SKM-1 (cell line): Measurements from ENCODE around the gene DAPK2.
"Not testable (repeated sequence)": the region's sequence is repeated elsewhere in the genome, so short reads cannot be mapped to it uniquely, and the experiment has no call there.

Experiments
- DNase-seq: peaks from one replicate; lab custom pipeline; 2025; ENCODE audit not compliant: unreplicated experiment; lab: John Stamatoyannopoulos, UW

The DAPK2 gene

DNA sequence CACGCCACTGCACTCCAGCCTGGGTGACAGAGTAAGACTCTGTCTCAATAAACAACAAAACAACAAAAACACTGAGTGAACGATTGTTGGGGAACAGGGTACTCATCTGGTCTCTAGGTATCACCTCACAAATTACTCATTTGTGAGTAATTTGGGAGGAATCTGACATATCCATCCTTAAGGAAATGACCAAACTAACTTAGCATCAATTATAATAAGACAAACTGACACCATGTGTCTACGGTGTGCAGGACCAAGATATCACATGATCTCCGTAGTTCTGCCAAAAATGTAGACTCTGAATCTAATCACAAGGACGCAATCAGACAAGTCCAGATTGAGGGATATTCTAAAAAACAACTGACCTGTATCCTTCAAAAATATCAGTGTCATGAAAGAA, 12.0 kb upstream of the DAPK2 start:
- DNase-seq: no peak

DNA sequence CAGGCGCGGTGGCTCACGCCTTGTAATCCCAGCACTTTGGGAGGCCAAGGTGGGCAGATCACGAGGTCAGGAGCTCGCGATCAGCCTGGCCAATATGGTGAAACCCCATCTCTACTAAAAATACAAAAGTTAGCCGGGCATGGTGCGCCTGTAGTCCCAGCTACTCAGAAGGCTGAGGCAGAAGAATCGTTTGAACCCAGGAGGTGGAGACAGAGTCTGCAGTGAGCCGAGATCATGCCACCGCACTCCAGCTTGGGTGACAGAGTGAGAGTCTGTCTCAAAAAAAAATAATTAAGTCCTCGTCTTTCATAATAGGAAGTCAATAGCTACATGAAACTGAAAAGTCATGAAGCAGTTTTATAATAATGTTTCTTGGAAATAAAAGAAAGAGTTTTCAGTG, 7.4 kb upstream of the DAPK2 start:
- not testable (repeated sequence) for DNase-seq

DNA sequence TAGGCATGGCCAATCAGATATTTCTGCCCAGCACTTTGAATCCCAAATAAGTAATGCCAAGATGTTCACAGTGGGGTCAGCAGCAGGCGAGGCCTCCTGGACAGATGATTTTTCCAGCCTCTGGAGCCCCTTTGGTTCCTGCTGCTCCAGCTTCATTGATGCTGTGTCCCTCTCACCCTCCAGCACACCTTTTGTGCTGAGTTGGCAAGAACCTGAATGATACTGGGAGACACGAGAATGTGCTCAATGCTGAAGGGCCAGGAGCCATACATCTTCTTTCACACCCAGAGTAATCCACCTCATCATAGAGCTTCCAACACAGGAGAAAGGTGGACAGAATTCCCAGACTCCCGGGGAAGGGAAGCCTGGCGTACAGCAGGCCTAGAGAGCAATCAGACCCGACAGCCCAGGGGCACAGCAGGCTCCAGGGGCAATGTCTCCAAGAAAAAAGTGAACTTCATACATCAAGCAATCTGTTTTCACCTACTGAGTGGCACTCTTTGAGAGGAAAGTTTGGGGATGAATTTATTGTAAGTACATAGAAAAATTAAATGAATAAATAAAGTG, 6.7 kb upstream of the DAPK2 start:
- no peak for DNase-seq

DNA sequence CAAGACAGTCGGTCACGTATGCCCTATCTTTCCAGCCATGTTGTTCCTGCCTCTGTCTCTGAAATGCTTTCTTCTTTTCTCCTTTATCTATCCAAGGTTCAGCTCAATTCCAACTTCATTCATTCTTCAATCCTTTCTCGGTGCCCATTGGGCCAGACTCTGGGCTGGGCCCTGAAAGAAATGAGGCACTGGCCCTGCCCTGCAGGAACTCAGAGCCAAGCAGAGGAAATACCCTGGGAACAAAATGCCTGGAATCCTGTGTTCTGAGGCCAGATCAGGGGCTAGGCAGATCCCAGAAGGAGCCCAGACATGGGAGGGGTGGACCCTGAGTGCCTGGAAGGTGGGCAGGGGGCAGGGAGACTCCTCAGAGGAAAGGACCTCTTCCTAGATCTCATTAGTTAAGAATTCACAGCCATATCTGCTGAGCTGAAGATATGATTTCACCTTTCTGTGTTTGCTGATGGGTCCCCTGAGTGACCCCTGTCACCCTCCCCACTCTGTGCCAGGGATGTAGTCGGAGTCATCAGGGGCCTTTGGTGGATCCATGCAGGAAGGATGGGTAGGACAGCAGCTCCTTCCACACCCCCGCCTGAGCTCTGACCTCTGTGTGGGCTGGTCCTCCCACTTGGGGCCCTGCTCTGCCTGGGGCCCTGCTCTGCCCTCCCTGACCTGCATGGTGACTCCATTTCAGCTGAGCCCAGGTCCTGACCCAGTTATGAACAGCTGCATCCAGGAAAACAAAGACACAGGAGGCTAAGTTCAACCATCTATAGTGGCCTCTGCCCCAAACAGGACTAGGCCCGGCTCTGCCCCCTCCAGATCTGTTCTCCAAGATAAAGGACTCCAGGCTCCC, 5.3 kb upstream of the DAPK2 start:
- DNase-seq: no peak

DNA sequence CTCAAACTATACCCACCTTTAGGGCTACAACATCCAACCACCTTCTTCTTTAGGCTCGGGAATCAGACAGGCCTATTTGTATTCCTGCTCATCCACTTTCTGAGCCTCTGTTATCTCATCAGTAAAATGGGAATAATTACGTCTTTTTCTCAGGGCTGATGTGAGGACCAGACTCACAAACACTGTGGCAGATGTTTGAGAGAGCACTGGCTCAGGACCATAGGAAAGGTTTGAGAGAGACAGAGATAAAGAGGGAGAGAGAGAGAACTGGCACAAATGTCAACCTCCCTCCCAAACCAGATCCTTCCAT, 4.8 kb upstream of the DAPK2 start:
- DNase-seq: no peak

DNA sequence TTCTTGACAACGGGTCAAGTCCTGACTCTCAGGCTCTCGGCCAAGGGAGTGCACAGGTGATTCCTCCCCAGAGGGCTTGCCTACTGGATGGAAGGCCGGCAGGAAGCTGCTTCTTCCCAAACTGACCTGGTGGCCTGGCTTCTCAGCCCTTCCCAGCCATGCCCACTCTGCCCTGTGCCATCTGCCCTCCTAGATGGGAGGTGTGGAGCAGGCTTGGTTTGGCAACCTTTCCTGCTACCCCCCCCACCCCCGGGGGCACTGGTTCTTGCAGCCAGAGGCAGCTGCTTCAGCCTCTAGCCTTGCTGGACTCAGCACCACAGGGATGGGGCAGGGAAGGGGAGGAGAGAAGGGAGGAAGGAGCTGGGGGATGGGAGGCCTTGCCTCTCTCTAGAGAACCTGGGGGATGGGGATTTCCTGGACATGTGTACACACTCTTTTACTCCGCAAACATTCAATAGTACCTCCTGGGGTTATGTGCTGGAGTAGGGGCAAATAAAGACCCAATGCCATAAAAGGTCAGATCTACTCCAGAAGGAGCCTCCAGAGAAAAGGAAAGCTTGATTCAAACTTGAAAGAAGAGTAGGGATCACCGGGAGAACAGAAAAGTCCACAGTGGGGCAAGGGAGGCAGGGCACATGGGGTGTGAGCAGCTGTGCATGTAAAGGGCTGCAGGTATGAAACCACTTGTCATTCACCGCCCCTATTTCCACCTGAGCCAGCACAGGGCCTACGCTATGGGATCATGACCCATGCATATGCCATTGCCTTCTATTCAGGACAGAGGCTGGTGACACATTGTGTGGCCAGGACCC, 4.2 kb upstream of the DAPK2 start:
- DNase-seq: no peak

DNA sequence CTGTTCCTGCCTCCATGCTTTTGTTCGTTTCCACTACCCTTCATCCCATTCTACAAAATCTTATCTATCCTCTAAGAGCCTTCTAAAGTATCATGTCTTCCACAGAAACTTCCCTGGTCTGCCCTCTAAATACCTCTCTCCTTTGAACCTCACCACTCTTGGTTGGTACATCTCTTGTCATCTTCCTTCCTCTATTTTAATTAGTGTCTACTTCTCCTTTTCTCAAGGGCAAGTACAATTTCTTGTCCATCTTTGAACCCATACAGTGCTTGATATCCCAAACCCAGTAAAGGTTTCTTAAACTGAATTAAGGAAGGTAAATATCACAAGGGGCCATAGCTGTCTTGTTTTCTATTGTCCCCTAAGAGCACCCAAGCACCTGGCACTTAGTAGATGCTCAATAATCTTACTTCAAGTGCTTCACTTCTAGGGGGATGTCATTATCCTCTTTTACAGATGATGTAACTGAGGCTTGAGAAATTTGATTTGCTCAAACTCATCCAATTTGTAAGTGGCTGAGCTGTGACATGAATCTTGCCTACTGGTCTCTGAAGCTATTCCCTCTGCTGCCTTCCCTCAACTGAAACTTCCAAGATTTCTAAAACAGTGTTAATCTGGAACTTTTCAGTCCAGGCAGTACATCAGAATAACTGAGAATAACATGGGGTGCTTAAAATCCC, 2.6 kb upstream of the DAPK2 start:
- DNase-seq: peak; percentile 93

DNA sequence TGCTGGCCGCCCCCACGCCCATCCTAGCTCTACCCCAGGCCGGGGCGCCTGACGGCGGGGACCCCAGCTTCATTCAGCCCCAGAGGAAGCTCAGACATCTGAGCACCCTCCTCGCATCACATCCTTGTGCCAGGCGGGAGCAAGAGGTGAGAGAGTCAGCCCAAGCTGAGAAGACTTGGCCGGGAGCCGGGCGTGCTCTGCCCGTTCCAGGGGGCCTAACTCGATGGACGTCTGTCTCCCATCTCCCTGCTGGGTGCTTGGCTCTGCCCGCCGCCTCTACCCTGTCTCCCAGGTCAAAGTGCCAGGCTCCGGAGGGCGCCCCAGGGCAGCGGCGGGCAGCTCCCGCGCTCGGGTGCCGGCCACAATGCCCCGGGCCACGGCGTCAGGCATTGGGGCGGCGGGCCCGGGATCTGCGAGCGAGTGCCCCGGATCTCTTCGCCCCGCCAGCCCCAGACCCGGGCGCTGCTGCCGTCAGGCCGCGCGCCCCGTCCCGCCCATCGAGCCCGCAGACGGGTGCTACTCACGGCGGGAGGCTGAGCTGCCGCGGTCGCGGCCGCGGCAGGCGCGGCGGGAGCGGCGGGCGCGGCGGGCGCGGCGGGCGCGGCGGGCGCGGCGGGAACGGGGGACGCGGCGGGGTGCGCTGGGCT, 388 bp downstream of the DAPK2 start:
- DNase-seq: no peak

DNA sequence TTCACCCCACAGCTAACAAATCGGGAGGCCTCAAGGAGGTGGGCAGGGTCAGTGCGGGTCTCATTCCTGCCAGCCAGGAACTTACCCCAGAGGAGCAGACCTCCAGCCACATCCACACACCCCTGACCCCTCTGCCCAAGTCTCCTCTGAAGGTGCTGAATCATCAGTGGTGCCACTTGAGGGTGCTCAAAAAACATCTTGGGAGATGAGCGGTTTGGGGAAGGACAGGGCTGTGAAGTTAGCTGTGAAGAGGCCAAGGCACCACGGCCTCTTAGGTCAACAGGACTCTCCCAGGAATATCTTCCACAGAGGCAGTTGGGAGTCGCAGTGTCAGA, 1.2 kb downstream of the DAPK2 start:
- no peak for DNase-seq

DNA sequence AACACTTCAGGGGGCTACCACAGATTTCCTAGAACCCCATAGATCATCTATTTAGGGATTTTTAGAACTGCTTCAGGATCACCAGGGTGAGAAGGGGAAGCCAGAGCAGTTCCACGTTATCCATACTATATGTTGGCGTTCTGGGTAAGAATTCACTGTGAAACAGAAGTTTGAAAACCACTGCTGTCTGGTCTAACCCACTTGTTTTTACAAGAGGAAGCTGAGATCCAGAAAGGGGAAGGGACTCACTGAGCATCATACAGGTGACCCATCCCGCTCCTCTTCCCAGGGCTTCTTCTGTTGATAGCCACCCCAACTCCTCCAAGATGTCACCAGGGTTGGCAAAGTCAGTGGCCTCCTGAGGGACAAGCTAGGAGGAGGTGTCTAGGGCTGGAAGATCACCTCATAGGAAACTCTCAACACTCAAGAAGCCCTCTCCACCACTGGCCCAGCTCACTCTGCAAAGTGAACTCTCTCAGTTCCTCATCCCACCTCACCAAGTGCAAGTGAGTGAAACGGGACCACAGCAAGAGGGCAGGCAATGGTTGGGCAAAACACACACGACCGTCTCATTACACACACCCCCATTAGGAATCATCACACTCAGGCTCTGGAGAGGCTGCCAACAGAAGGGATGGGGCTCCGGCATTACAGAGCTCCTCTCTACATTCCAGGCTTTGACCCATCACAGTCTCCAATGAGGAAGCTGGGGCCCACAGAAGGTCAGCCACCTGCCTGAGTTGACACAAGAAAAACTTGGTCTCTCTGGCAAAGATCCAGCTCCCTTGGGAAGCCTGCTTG, 1.8 kb downstream of the DAPK2 start:
- peak; percentile 67 for DNase-seq

DNA sequence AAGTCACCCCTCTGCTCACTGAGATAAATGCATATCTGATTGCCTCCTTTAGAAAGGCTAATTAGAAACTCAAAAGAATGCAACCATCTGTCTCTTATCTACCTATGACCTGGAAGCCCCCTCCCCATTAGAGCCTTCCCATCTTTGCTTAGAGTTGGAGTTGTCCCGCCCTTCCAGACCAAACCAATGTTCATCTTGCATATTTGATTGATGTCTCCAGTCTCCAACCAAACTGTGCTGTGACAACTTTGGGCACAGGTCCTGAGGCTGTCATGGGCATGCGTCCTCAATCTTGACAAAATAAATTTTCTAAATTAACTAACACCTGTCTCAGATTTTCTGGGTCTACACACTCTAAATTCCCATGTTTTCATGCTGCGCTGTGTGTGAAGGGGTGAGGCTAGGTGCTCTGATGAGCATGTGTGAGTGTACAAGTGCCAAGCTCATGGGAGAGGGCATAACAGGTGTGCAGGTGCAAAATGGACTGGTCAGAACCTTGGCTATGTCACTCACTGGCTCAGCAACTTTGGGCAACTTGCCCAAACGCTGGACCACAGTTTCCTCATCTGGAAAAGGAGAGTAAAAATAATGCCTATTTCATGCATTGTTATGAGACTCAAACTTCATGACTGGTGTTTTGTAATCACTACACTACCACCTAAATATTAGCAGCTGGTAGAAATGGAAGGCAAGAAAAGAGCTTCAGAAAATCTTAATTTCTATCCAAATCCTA, 7.2 kb downstream of the DAPK2 start:
- no peak for DNase-seq

DNA sequence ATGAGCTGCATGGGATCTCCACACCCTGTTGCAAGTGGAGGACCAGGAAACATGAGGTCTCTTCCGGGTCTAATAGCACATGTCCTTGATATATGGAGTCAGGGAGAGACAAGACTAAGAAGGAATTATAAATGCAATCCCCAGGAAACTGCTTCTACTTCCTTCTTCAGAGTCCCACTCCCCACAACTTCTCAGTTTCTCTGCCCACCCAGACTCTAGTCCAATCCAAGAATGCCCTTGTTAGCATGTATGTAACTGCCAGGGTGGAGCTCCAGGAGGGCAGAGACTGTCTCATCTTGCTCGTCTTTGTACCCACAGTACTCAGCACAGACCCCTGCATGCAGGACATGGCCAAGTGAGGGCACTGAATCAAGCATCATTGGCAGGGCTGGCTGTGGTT, 8.3 kb downstream of the DAPK2 start:
- no peak for DNase-seq

DNA sequence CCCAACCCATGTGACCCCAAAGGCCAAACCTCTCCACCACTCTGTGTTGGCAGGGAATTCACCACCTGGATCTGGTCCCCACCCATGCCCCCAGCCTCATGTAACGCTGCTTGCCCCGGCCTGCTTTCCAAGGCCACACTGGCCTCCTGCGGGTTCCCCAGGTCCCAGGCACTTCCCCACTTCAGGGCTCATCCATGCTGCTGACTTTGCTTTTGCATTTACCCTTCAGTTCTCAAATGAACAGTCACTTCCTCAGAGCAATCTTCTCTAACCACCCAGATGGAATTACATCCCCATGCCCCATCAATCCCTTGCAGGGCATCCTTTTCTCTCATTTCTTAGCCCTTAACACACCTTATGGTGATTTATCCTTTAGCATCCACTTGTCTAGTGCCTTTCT, 9.2 kb downstream of the DAPK2 start:
- DNase-seq: no peak

DNA sequence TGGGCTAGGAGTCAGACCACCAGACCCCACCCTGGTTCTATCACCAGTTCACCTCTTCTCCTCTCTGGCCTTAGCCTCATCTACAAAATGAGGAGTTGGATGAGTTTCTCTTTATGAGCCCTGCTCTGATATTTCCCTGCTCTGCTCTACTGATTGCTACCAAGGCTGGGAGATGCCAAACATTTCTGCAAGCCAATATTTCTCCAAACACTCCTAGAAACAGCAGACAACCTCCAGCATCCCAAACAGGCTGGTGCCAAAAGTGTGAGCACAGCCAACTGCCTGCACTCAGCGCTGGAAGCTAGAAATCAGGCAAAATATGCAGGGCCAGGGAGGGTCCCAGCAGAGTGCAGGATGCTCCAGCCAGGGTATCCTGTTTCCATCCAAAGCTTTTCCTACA, 10.8 kb downstream of the DAPK2 start:
- no peak for DNase-seq

DNA sequence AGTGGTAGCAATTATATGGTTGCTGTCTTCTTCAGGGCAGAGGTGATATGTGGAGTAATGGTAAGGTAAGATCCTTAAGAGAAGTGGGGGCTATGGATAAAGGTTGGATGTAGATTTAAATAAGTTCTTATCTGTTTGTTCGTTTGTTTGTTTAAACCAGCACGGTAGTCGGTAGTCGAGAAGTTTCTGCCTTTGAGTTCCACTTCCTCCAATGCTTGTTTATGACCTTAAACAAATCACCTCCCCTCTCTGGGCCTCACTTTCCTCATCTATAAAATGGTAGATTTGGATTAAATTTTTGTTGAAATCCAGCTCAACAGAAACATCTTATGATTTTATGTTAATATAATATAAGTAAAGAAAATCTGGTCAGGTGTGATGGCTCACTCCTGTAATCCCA, 11.8 kb downstream of the DAPK2 start:
- no peak for DNase-seq

DNA sequence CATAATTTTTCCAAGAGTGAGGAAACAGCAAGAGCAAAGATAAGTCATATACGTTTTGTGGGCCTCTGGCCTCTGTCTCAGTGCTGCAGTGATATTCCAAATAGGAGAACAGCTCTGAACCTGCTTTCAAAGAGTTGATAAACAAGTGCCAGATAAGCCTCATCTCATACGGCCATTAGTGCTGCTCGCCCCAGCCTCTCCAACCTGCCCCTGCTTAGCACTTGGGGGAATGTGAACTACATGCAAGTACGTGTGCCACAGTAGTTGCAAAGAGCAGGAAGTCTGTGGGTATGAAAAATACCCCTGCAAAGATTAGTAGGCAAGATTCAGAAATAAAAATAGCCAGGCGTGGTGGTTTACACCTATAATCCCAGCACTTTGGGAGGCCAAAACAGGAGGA, 14.0 kb downstream of the DAPK2 start:
- no peak for DNase-seq

DNA sequence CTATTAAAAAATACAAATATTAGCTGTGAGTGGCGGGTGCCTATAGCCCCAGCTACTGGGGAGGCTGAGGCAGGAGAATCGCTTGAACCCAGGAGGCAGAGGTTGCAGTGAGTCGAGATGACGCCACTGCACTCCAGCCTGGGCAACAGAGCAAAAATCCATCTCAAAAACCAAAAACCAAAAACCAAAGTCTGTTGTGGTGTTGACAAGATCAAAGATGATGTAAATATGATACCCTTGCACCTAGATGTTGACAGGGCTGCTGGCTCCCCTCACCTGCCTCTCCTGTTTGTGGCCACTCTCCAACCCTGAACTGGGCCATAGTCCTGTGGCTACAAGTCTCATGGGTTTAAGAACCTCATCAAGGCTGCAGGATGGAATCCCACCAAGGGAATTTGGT, 16.2 kb downstream of the DAPK2 start:
- DNase-seq: no peak

DNA sequence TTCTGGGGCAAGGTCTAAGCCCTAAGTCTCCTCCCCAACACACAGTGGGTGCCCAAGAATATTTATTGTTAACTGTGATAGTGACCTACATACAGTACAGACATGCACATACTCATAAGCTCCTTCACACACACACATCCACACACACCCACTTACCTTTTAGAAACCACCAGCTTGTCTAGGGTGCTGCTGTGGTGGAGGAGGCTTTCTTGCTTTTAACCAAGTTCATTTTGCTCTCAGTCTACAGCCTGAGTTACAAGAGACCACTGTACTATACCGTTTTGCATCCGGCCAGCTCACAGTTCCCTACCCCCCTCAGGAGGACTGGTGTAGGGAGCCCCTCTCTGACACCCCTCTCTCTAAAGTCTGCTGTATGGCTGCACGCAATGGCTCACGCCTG, 16.7 kb downstream of the DAPK2 start:
- DNase-seq: no peak

DNA sequence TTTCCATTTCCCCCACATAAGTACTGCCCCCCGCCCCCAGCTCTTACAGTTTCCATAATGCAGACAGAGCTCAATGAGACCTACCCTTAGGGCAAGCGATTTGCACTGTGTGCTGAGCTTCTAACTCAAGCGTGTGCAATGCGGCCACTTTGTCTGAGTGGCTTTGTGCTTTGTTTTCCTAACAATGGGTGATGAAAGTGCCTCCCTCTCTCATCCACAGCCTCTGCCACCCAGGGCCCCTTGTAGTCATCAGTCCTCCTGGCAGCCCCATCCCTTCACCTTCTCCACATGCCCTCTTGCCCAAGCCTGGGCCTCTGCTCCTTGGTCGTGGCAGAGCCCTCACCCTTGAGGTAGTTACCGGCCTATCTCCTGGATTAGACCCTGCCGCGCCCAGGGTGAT, 17.2 kb downstream of the DAPK2 start:
- no peak for DNase-seq

DNA sequence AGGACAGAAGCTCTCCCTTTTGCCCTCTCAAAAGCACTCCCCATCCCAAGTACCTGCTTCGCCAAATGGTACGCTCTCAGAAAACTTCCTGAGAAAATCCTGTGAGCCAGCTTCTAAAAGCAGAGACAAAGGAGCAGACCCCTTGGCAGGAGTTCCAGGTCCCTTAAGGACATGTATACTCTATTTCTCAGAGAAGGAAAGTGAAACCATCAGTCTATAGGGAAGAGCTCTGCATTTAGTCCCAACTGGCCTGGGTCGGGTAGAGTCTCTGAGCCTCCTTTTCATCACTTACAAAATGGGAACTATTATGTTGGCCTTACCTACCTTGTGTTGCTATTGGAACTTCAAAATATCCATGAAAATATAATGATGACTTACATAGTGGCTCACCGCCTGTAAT, 19.7 kb downstream of the DAPK2 start:
- DNase-seq: no peak
